Measurements from ENCODE around the gene GRIN2A.
A peak's percentile ranks its signal among the peaks of the same experiment; 100 is the strongest.

GRIN2A gene

GRCh38 chr16:10206865-10207264 is 24.6 kb upstream of the GRIN2A start:
- TF ChIP-seq CTCF (IDR thresholded peaks at IDR 0.05; ENCODE audit: control extremely low read depth, extremely low read depth, low read depth, missing control alignments) = no peak
- DNase-seq (ENCODE audit: extremely low spot score) = no peak
- CTCF ChIA-PET = interaction anchor here (1.3 to 1.4 kb wide), 2 partner anchors 10 to 14 kb away, joined by 4 read pairs; no protein-coding TSS in a partner anchor
- POLR2A ChIA-PET = no interaction called here

GRCh38 chr16:10206215-10206614 is 24.0 kb upstream of the GRIN2A start:
- CTCF ChIA-PET = interaction anchor here (1.4 kb wide), 1 partner anchor 10 kb away, joined by 4 read pairs; no protein-coding TSS in a partner anchor
- TF ChIP-seq CTCF (IDR thresholded peaks at IDR 0.05; ENCODE audit: control extremely low read depth, extremely low read depth, low read depth, missing control alignments) = no peak
- peak; percentile 28 for DNase-seq (ENCODE audit: extremely low spot score)
- POLR2A ChIA-PET = no interaction called here

- CTCF ChIA-PET = interaction anchor here (1.4 kb wide), 1 partner anchor 9 kb away, joined by 4 read pairs; no protein-coding TSS in a partner anchor
- TF ChIP-seq CTCF (IDR thresholded peaks at IDR 0.05; ENCODE audit: control extremely low read depth, extremely low read depth, low read depth, missing control alignments) = no peak
- POLR2A ChIA-PET = no interaction called here
- DNase-seq (ENCODE audit: extremely low spot score) = no peak
Observed at GRCh38 chr16:10205688-10206087, 23.5 kb upstream of the GRIN2A start.

GRCh38 chr16:10202649-10203048 is 20.4 kb upstream of the GRIN2A start:
- TF ChIP-seq CTCF (IDR thresholded peaks at IDR 0.05; ENCODE audit: control extremely low read depth, extremely low read depth, low read depth, missing control alignments) = no peak
- no peak for DNase-seq (ENCODE audit: extremely low spot score)
- ChIA-PET CTCF (interaction anchor here (1.0 kb wide), 1 partner anchor 10 kb away, joined by 4 read pairs; no protein-coding TSS in a partner anchor), POLR2A (no interaction called here)

GRCh38 chr16:10200637-10201586 is 18.7 kb upstream of the GRIN2A start:
- DNase-seq (ENCODE audit: extremely low spot score) = no peak
- ChIA-PET CTCF (no interaction called here), POLR2A (no interaction called here)
- no peak for TF ChIP-seq CTCF (IDR thresholded peaks at IDR 0.05; ENCODE audit: control extremely low read depth, extremely low read depth, low read depth, missing control alignments)

GRCh38 chr16:10196999-10197398 is 14.8 kb upstream of the GRIN2A start:
- TF ChIP-seq CTCF (IDR thresholded peaks at IDR 0.05; ENCODE audit: control extremely low read depth, extremely low read depth, low read depth, missing control alignments) = no peak
- no peak for DNase-seq (ENCODE audit: extremely low spot score)
- ChIA-PET POLR2A (no interaction called here), CTCF (interaction anchor here (0.6 to 1.4 kb wide), 3 partner anchors 9 to 933 kb away, joined by 3 to 4 read pairs (median 4); partner anchors contain the start of gene GRIN2A)
